Measurements from ENCODE around the gene MEMO1.
A peak's percentile ranks its signal among the peaks of the same experiment; 100 is the strongest.
"Not testable (repeated sequence)": the region's sequence is repeated elsewhere in the genome, so short reads cannot be mapped to it uniquely, and the experiment has no call there.

MEMO1 gene

DNA sequence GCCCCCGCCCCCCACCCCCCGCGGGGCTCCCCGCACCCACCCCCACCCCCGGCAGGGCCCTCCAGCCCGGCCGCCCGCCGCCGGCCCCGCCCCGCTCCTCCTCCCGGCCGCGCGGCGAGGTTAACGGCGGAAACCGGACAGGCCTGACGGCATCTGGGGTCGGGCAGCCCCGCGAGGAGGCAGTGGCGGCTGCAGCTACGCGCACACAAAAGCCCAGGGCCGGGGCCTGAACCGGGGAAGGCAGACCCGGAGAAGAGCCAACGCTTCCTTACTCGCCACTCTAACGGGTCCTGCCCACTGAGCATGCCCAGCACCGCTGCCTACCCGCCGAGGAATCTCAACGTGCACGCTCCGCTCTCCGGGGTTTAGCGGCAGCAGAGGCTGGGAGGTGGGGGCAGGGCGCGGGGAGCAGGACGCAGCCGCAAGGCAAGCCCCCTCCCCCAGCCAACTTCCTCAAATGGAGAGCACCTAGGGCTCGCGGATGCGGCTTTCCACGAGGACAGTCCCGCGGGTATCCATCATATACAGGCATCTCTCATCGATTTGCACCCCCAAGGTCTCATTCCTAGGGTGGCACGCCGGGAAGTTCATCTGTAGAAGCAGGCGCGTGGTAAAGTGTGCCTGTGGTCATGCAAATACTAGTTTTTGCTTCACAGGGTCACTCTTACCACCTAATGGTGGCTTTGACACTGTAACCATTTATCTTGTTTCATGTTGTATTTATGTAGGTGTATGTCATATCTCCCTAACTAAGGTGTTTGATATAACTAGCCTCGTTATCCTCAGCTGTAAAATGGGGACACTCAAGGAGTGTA lies at the start of gene MEMO1:
Gene MEMO1, minus strand, starts transcription at position 339 of the 815 bp plus-strand sequence. CDS start 761 bp downstream, outside the sequence.
- DNase-seq (ENCODE audit: low spot score): peak; percentile 92

DNA sequence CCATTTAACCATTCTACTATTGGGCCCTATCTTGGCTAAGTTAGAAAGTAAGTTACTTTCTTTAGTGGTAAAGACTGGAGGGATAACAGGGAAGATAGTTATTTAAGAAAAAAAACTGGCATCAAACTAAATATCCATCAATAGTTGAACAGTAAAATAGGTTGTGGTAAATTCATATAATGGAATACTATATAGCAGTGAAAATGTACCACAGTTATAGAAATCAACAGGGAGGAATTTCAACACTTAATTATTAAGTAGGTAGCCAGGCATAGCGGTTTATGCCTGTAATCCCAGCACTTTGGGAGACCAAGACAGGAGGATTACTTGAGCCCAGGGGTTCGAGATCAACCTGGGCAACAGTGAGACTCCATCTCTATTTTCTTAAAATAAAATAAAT lies 49.5 kb upstream of the MEMO1 start:
- no peak for DNase-seq (ENCODE audit: low spot score)

DNA sequence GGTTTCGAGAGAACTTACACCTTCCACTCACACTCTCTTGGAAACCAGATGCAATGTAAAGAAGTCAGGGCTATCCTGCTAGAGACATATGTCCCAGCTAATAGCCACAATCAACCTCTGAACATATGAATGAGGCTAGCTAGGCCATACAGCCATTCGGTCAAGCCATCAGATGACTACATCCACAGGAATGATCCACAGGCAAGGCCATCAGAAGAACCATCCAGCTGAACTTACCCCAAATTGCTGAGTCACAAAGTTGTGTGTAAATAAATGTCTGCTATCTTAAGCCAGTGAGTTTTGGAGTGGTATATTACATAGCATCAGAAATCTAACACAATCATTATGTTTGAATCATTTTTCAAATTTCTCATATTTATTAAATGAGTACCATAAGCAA lies 47.3 kb upstream of the MEMO1 start:
- DNase-seq (ENCODE audit: low spot score): no peak

DNA sequence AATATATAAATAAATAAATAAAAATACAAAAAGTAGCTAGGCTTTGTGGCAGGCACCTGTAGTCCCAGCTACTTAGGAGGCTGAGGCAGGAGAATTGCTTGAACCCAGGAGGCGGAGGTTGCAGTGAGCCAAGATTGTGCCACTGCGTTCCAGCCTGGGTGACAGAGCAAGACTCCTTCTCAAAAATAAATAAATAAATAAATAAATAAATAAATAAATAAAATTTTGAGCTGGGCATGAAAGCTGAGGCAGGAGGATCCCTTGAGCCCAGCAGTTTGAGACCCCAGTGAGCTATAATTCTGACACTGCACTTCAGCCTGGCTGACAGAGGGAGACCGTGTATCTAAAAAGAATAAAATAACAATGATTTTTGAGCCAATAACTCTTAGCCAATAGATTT lies 43.8 kb upstream of the MEMO1 start:
- not testable (repeated sequence) for DNase-seq (ENCODE audit: low spot score)

DNA sequence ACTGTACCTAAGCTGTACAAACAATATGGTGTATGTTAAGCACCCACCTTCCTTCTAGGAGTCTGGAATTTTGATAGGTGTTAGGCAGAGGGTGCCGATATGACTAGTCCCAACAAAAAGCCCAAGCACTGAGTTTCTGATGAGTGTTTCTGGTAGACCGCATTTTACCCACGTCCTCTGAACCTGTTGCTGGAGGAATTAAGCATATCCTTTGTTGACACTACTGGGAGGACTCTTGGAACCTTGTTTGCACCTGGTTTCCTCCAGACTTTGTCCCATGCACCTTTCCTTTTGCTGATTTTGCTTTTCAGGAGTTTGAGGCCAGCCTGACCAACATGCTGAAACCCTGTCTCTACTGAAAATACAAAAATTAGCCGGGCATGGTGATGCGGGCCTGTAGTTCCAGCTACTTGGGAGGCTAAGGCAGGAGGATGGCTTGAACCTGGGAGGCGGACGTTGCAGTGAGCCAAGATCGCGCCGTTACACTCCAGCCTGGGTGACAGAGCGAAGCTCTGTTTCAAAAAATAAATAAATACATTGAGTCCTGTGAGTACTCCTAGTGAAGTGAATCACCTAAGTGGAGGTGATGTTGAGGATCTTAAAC lies 41.1 kb upstream of the MEMO1 start:
- DNase-seq (ENCODE audit: low spot score): no peak

DNA sequence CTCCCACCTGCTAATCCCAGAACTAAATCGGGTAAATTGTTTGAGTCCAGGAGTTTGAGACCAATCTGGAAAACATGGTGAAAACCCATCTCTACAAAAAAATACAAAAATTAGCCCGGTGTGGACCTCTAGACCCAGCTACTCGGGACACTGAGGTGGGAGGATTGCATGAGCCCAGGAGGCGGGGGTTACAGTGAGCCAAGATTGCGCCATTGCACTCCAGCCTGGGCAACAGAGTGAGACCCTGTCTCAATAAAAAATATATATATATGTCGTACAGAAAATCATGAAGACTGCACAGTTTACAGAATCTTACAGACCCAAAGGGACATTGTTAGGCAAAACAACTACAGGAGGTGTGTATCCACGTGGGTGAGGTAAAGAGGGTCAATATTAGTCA lies 32.8 kb upstream of the MEMO1 start:
- no peak for DNase-seq (ENCODE audit: low spot score)

DNA sequence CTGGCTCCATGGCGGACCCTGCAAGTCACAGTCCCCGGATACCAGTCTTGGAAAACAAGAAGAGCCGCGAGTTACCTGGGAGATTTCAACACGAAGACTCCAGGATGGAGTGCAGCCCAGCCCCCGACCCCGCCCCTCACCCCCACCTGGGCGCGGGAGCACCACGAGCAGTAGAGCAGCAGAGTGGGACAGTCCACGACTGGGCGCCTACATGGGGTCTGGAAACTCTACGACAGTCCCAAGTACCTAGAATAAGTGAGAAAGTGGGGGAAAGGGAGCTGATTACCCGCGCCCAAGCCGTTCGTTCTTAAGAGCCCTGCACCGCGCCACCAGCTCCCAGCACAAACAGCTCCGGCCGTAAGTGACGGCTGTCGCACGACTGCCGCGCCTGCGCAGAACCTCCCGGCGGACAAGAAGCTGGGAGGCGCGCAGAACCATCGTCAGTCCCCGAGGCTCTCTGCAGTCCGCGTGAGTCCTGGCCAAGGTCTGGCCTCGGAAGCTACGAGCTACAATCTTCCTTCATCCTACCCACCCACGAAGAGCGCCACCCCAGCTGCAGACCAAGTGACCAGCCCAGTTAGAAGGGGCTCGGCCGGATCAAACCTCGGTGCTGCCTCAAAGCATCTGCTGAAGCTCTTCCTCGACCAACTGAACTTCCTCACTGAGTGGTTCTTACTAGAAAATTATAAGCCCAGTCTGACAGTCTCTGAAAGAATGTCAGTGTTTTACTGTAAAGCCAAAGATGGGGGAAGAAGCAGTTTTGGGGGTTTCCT lies 28.8 kb upstream of the MEMO1 start, which contains the start of gene DPY30:
Gene DPY30, minus strand, starts transcription at position 359 of the 773 bp plus-strand sequence. Its CDS starts 349 bp downstream, at position 10.
- DNase-seq (ENCODE audit: low spot score): peak; percentile 90

DNA sequence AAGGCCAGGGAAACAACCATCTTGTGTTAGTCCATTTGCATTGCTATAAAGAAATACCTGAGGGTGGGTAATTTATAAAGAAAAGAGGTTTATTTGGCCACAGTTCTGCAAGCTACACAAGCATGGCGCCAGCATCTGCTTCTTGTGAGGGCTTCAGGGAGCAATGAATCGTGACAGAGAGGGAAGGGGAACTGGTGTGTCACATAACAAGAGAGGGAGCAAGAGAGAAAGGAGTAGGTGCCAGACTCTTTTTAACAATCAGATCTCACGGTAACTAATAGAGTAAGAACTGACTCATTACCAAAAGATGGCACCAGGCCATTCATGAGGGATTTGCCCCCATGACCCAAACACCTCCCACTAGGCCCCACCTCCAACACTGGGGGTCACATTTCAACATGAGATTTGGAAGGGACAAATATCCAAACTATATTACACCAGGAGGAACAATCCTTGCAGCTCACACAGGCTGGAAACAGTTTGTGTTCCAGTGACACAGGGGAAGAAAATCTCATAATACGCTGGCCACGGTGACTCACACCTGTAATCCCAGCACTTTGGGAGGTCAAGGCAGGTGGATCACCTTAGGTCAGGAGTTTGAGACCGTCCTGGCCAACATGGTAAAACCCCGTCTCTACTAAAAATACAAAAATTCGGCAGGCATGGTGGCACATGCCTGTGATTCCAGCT lies 23.5 kb upstream of the MEMO1 start:
- DNase-seq (ENCODE audit: low spot score): not testable (repeated sequence)

DNA sequence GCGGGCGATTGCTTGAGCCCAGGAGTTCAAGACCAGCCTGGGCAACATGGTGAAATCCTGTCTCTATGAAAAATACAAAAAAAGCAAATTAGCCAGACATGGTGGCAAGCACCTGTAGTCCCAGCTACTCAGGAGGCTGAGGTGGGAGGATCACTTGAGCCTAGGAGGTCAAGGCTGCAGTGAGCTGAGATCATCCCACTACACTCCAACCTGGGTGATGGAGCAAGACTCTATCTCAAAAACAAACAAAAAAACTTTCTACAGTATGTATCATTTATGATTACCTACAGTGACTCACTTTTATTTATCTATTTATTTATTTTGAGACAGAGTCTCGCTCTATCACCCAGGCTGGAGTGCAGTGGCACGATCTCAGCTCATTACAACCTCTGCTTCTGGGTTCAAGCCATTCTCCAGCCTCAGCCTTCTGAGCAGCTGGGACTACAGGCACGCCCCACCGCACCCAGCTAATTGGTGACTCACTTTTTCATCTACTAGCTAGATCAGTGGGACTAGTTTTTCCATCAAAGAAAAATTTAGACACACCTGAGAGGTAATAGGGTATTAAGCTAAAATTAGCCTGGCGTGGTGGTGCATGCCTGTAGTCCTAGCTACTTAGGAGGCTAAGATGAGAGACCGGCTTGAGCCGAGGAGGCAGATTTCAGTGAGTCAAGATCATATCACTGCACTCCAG lies 8.1 kb upstream of the MEMO1 start:
- DNase-seq (ENCODE audit: low spot score): not testable (repeated sequence)

DNA sequence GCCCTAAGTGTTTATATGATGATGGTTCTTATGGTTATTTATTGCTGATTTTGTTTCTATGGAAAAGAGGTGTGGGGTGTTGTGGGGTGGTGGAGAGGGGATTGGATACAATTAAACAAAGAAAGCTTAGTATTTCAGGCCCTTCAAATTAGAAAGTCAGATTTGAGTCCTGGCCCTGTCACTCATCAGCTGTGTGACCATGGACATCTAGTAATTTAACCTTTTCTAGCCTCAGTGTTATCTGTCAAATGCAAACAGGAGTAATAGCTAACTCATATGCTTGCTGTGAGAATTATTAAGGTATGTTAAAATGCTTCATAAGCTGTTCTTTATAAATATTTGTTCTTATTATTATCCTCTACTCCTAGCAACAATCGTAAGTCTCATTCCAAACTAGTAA lies 2.1 kb upstream of the MEMO1 start:
- DNase-seq (ENCODE audit: low spot score): no peak

DNA sequence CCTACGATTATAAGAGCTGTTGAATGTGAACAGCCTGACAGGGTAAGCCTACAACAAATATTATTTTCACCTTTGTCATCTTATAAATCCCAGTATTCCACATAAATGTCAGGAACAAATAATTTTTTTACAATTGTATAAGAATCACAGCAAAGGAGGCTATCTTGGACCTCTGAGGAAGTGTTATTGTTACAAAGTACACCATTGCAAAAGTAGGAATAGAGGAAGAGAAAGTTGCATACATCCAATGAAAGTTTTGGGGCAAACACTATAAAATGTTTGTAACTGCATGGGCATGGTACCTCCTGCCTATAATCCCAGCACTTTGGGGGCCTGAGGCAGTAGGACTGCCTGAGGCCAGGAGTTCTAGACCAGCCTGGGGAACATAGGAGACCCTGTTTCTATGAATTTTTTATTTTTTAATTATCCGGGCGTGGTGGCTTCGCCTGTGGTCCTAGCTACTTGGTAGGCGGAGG lies 715 bp upstream of the MEMO1 start:
- DNase-seq (ENCODE audit: low spot score): no peak

DNA sequence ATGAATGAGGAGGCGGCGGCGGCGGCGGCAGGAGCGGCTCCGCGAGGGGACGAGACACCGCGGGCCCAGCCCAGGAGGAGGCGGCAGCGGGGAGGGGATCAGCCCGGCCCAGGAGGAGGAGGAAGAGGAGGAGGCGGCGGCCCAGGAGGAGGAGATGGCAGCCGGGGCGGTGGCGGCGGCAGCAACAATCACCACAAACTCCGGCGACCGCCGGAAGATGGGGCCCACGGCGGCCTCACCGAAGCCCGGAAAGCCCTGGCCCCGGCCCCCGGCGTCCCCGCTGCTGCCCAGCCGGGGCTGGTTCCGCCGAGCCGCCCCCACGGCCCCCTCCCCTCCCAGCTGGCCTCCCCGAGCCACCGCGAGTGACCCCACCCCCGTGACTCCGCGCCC lies 533 bp downstream of the MEMO1 start:
- peak; percentile 61 for DNase-seq (ENCODE audit: low spot score)

DNA sequence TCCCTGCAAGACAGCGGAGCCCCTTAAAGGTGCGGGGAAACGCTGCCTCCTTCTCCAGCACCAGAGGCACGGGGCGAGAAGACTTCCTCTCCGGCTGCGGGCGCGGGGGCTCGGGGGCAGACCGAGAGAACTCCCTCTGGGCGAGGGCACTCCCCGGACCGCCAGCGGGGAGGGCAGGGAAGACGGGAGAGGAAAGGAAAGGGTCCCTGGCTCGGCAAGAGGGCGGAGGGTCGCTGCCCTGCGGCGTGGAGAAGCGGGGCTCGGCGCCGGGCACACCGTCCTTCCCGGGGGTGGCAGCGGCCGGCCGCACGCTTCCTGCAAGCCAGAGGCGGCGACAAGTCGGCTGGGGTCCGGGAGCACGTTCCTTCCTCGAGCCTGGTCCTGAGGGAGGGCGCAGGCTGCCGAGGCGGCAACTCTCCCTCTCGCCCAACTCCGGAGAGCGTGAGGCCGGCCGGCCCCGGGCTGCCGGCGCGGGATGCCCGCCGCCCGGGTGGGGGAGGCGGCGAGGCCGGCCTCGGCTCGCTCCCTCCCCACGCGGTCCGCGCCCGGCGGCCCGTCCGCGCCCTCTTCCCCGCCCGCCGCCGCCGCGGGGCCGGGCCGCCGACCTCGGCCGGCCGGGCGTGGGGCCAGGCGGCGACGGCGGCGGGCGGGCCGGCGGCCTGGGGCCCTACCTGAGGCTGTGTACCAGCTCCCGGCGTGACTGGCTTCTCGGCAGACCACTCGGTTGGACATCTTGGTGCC lies 1.1 kb downstream of the MEMO1 start:
- peak; percentile 22 for DNase-seq (ENCODE audit: low spot score)

DNA sequence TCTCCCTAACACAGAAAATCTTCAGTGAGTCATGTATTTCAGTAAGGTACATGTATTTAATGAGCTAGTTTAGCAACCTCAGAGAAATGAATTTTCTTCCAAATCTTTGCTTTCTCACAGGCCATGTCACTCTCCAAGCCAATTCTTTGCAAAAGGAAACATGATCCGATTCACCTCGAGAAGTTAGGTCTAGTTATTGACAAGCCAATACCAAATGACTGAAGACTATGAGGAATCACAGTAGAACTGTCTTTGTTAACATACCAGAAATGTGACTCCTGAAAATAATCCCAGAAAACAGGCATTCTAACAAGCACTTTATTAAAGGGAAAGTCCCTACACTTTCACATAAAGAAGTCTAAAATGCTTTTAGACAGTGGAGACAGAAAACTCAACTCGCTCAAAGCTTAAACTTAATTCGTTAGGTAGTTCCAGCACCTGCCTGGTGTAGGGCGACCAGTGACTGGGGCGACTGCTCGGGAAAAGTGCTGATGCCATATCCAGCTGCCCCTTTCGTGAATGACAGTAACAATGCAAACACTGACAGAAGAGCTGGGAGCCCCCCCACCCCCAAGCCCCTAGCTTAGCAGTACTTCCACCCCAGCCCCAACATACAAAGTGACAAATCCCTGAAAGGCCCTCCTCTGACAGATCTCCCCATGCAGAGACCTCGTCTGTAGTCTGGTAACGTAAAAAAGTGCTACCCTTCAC lies 1.8 kb downstream of the MEMO1 start:
- peak; percentile 3 for DNase-seq (ENCODE audit: low spot score)

DNA sequence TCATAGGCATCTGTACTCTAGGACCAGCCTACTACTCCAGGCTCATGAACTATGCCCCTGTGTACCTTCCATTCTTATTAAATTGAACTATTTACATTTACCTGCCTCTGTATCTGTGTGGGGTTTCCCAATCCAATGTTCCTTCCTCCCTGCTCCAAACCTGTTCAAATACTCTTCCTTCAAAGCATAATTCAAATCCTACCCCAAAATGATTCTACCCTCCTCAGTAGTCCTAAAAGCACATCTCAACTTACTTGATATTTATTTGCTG lies 3.8 kb downstream of the MEMO1 start:
- DNase-seq (ENCODE audit: low spot score): no peak

DNA sequence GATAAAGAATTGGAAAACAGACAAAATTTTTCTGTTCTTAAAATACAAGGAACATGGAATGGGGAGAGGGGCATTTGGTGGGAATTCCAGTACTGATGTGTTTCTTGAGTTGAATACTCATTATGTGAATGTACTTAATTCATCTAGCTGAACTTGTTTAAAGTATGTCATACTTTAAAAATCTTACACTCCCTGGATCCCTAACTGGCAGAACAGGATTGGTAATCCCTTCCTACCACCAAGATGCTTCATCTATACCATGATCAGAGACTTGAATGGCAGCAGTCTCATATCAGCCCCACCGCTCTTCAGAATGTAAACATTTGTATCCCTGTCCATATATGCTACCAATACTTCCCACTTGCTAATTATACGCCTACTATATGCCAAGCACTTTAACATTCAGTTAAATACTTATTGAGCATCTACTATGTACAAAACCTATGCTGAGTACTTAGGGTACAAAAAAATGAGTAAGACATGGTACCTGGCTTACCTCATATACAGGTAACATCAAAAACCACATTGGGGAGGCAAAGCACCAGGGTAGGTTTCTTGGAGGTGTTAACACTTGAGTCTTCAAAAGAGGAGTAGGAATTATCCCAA lies 5.3 kb downstream of the MEMO1 start:
- DNase-seq (ENCODE audit: low spot score): no peak

DNA sequence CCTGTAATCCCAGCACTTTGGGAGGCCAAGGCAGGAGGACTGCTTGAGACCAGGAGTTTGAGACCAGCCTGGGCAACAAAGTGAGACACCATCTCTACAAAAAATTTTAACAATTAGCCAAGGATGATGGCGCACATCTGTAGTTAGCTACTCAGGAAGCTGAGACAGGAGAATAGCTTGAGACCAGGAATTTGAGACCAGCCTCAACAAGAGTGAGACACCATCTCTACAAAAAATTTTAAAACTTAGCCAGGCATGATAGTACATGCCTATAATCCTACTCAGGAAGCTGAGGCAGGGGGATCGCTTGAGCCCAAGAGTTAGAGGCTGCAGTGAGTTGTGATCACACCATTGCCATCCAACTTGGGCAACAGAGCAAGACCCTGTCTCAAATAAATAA lies 7.0 kb downstream of the MEMO1 start:
- DNase-seq (ENCODE audit: low spot score): no peak

DNA sequence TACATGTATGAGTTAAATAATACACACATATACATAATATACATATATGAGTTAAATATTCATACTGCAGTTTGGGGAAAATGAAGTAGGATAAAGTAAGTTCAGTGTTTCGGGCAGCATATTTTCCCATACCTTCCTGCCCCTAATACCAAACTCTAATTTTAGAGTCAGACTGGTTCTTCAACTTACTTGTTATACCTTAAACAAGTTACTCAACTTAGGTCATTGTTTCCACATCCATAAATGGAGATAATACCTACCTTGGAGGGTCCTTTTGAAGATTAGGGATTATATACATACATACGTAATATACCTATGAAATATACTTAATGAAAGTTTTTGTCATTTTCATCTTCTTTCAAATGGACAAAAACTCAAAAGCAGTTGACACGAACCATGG lies 8.4 kb downstream of the MEMO1 start:
- DNase-seq (ENCODE audit: low spot score): no peak

DNA sequence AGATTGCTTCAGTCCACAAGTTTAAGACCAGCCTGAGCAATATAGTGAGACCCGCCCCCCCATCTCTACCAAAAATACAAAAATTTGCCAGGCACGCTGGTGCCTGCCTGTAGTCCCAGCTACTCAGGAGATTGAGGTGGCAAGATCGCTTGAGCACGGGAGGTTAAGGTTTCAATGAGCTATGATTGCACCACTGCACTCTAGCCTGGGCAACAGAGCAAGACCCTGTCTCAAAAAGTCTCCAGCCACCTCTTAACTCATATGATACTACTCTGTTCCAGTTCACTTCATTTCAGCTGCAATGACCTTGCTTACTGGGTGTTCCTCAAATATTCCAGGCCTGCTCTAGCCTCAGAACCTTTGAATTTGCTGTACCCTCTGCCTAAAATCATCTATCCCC lies 11.4 kb downstream of the MEMO1 start:
- no peak for DNase-seq (ENCODE audit: low spot score)

Measured in CD4-positive, alpha-beta T cell treated with Interleukin-6 at 100 ng/mL for 8 hours (primary cell).